Cortex of kidney (tissue), 1 donor: ENCODE data around the gene SDSL.

ENCODE experiments used
- DNase-seq: peaks from one replicate; lab custom pipeline; 2025; lab: John Stamatoyannopoulos, UW

The SDSL gene

DNA sequence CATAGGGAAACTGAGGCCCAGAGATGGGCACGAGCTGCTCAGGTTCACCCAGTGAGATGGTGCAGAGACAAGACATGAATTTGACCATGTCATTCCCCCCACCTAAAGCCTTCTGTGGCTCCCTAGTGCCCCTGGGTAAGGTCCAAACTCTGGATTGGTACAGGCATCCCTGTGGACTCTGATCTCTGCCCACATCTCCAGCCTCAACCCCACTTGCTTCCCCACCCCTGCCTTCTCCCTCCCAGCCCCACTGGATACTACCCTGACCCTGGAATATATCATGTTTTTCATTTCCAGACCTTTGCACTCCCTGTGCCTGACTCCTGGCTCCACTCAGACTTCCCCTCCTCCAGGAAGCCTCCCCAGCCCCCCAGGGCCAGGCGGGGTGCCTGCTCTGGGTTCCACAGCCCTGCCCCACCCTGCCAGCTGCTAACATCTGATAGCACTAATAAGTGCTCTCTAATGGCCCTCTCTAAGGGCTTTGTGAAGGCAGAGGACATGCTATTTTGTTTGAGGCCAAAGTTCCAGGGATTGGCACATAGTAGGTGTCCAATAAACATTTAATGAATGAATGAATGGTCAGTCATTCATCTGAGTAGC lies 1.1 kb upstream of the SDSL start:
- no peak for DNase-seq

DNA sequence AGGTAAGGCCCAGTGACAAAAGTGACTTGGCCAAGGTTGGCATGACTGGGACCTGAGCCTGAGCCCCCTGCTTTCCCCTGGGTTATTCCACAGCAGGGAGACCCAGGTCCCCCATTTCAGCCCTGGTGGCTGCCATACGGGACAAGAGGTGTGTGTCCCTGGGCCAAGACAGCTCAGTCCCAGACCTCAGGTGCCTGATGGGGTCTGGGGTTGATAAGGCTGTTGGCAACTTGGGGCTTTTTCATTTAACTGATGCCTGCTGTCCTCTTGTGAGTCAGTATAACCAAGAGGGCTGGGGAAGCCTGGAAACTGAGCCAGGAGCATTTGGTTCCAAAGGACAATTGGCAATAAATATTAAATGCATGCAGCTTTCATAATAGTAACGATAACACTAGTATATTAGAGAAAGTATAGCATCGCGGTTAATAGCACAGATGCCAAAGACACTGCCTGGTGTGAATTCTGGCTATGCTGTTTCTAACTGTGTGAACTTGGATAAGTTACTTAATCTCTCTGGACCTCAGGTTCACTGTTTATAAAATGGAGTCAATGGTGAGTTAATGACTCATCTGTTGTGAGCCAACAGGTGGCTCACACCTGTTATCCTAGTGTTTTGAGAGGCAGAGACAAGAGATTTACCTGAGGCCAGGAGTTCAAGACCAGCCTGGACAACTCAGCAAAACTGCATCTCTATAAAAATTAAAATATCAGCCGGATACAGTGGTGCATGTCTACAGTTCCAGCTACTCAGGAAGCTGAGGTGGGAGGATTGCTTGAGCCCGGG lies 898 bp downstream of the SDSL start:
- DNase-seq, result no peak

DNA sequence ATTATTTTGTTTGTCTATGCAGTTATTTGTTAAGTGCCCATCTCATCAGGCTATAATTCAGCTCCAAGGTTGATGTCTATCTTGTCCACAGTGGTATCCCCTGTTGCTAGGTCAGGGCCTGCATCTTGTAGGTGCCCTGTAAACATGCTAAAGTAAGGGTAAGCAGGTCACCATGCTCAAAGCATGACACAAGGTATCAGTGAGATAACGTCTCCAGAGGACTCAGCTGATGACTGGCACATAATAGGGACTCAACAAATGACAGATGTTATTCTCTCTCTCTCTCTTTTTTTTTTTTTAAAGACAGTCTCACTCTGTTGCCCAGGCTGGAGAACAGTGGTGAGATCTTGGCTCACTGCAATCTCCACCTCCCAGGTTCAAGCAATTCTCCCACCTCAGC lies 2.3 kb downstream of the SDSL start:
- DNase-seq, result no peak

DNA sequence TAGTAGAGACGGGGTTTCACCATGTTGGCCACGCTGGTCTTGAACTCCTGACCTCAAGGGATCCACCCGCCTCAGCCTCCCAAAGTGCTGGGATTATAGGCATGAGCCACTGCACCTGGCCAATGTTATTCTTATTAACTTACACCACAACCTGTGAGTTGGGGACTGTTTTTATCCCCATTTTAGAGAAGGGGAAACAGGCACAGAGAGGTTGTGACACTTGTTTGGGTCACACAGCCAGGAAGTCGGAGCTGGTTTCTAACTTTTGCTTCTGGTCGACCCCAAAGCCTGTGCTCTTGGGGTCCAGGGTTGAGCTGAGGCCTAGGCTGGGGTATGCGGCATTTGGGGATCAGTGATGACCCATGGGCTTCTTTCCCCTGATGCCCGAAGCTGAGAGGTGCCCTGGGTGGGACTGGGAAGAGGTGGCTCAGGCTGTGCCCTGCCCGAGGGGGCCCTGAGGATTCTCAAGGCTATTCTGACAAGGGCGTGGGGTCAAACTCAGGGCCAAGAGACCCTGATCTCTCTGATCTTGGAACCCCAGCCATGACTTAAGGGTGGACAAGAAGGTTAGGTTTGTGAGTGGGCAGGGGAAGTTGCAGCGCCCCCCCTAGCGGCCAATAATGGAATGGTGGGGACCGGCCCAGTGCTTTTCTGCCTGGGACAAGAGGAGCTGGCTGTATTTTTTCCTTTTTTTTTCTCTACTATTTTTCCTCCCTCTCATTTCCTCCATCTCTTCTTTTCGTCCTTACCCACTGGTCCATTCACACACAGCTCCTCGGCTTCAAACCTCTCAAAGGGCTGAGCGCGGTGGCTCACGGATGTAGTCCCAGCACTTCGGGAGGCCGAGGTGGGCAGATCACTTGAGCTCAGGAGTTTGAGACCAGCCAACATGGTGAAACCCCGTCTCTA lies 3.0 kb downstream of the SDSL start:
- DNase-seq, result no peak

DNA sequence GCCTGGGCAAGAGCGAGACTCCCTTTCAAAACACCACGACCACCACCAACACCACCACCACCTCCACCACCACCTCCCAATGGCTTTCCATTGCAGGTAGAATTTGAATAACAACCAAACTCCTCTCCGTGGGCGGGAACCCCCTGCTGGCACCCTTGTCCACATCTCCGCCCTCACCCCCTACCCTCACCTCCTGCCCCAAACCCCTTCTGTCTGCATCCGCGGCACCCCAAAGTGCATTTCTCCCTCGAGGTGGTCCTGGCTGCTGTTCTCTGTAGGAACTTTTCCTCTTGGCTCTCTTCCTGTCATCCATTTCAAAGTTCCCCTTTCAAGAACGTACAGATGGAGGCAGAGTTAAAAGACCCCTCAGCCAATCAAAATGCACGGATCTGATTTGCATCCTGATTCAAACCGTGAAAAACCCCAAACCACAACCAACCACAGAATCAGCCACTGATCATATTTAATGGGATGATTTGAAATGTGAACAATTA lies 3.8 kb downstream of the SDSL start:
- DNase-seq, result no peak

DNA sequence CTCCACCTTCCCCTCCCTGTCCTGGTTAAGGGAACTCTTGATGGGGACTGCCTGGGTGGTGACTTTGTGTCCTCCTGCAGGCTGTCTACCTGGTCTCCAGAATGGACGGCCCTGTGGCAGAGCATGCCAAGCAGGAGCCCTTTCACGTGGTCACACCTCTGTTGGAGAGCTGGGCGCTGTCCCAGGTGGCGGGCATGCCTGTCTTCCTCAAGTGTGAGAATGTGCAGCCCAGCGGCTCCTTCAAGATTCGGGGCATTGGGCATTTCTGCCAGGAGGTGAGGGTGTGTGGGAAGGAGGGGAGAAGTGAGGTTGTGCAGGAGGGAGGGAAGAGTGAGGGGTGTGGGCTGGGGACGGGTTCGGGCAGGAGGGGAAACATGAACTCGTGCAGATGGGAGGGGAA lies 5.7 kb downstream of the SDSL start:
- DNase-seq, result no peak

DNA sequence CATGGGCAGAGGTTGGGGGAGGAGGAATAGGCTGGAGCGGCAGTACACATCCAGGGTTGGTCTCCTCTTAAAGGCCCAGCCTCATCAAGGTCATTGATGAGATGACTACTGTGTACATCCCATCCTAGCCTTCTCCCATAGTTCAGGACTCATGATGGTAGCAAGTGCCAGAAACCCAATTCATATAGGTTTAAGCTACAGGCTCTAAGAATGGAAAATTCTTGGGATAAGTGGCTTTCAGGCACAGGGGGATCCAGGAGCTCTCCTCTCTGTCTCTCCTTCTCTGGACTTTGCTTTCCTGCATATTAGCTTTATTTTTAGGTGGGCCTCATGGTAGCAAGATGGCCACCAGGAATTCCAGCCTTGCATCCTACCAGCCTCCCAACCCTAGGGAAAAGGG lies 6.3 kb downstream of the SDSL start:
- no peak for DNase-seq

DNA sequence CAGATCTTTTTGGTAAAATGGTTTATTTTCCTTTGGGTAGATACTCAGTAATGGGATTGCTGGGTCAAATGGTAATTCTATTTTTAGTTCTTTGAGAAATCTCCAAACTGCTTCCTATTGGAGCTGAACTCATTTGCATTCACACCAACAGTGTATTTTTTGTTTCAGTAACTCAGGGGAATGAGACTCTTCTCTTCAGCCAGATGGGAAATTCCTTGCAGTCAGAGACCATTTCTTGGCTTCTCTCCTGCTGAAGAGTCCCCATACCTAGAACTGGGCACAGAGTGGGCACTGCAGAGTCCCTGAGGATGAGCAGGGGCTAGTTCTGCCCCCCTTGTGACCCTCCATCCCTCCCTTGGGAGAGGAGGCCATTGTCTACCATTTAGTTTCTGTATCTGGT lies 10.8 kb downstream of the SDSL start:
- DNase-seq, result no peak

DNA sequence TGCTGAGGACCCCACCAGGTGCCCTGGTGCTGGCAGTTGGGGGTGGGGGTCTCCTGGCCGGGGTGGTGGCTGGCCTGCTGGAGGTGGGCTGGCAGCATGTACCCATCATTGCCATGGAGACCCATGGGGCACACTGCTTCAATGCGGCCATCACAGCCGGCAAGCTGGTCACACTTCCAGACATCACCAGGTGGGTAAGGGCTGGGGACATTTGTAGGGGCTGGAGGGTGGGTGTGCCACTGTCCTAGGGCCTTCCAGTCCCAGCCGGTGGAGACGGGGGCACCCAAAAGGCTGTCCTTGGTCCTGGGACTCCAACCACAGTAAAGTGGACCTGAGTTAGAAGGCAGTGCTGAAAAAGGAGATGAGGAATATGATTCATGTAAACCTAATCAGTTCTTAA lies 13.2 kb downstream of the SDSL start:
- no peak for DNase-seq

DNA sequence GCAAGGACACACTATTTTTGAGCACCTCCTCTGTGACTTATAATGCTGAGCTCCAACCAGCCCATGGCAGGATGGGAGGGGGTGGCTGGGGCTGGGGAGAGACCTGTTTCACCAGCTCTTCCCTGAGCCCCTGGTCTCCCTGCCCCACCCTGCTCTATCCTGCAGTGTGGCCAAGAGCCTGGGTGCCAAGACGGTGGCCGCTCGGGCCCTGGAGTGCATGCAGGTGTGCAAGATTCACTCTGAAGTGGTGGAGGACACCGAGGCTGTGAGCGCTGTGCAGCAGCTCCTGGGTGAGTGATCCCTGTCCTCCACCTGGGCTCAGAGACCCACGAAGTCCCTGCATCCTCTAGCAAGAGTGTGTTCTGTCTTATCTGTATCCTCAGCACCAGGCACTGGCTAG lies 14.4 kb downstream of the SDSL start:
- DNase-seq, result no peak

DNA sequence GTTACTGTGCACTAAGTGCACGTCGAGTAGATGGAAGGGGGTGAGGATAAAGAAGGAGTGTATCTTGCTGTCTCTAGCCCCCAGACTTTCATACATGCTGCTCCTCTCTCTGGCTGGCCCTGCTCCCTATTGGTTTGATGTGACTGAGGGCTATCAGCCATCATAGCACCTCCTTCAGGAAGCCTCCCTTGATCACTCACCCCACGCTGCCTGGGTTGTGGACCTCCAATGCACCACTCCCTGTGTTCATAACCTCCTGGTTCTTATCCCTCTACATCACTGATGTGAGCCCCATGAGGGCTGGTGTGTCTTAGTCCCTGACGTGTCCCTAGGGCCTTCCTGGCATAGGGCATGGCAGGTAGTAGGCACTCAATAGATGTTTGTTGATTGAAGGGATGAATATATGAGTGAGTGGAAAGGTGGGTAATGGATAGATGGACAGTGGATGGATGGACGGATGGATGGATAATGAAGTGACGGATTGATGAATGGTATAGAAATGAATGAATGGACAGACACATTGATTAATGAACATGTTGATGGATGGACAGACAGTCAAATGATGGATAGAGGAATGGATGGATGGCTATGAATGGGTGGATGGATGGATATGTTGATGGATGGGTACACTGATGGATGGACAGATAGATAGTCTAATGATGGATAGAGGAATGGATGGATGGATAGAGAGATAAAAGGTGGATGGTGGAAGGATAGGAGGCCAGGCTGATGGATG lies 15.0 kb downstream of the SDSL start:
- no peak for DNase-seq

DNA sequence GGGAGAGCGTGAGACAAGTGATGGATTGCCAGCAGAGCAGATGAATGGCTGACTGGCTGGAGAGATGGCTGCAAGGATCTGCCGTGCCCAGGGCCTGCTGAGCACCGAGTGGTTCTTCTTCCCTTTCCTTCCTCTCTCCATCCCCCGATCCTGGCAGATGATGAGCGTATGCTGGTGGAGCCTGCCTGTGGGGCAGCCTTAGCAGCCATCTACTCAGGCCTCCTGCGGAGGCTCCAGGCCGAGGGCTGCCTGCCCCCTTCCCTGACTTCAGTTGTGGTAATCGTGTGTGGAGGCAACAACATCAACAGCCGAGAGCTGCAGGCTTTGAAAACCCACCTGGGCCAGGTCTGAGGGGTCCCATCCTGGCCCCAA lies 15.5 kb downstream of the SDSL start:
- DNase-seq, result no peak

DNA sequence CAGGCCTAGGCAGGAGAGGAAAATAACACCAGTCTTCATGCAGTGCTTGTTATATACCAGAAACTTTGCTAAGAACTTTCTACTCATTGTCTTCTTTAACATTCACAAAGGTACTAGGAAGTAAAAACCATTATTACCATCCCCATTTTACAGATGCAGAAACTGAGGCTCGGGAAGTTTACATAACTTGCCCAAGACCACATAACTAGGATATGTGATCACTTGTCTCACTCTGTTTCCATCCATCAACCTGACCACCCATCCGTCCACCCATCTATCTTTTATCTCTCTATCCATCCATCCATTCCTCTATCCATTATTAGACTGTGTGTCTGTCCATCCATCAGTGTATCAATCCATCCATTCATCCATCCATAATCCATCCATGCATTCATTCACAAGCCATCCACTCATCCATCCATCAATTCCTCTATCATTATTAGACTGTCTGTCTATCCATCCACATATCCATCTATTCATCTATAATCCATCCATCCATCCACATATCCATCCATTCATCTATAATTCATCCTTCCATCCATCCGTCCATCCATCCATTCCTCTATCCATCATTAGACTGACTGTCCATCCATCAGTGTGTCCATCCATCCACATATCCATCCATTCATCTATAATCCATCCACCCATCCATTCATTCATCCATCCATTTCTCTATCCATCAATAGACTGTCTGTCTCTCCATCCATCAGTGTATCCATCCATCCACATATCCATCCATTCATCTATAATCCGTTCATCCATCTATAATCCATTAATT lies 16.5 kb downstream of the SDSL start:
- DNase-seq, result no peak

DNA sequence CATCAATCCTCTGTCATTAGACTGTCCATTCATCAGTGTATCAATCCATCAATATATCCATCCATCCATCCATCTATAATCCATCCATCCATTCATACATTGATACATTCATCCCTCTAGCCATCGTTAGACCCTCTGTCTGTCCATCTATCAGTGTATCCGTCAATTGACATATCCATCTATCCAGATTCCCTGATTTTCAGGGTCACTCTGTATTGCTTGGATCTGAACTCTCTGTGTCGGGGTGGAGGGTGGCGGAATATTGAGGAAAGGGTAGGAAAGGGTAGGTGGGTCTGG lies 17.1 kb downstream of the SDSL start:
- DNase-seq, result no peak

DNA sequence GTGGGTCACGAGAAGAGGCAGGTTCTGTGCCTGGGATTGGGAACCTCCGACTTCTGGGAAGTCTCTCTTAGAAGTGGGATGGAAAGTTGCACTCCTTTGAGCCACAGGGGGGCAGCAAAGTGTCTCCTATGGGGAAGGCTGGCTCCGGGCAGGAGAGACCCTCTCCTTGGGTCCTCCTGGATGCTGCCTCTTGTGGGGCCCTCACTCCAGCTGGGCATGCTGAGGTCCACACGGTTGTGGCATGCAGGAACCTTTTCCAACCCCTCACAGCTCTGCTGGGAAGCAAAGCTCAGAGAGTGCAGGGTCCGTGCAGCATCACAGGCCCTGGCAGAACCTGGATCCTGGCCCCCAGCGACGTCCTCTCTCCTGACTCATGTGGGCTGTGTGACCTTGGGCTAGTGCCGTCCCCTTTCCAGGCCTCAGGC lies 17.4 kb downstream of the SDSL start:
- DNase-seq, result no peak

DNA sequence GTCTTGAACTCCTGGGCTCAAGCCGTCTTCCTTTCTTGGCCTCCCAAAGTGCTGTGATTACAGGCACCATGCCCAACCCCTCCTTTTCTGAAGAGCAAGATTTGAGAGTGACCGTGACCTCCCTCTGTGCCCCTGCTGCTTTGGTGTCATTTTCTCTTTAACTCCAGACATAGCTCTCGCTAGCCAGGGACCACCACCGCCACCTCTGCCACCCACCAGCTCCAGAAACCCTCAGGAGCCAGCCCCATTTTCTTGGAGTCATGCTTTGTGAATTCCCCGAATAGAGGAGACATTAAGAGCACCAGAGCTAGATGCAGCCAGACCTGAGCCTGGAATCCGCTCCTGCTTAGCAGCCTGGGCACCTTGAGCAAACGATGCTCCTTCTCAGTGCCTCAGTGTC lies 18.2 kb downstream of the SDSL start:
- DNase-seq, result no peak

DNA sequence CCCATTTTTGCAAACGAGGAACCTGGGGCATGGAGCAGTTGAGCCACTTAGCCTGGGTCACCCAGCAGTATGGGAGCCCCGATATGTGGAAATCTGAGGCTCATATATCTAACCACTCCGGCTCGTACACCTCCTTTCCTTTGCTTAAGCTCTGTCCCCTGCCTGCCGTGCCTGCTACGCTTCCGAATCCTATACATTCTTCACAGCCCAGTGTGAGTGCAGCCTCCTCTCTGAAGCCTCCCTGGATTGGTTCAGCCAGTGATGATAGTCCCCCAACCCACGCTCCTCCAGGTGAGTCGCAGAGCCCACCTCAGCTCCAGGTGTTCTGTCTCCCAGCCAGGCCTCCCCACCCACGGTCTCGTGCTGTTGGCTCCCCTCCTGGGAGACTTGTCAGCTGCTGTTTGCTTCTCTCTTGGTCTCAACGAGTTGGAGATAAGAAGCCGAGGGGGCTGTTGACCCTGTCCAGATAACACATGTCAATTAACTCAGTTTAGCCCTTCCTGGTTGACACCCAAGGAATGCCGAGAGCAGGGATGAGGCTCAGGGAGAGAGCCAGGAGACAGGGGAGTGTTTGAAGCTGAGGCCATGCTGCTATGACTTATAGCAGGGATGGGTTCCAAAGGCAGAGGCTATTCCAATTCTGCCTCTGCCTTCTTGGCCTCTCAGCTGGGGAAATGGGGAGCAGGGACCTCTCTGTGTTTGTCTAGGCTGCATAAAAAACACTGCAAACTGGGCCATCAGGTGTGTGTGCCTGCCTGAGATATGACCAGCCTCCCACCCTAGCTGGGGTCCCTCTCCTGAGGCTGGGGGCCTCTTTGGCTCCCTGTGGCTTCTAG lies 19.0 kb downstream of the SDSL start:
- DNase-seq, result no peak

DNA sequence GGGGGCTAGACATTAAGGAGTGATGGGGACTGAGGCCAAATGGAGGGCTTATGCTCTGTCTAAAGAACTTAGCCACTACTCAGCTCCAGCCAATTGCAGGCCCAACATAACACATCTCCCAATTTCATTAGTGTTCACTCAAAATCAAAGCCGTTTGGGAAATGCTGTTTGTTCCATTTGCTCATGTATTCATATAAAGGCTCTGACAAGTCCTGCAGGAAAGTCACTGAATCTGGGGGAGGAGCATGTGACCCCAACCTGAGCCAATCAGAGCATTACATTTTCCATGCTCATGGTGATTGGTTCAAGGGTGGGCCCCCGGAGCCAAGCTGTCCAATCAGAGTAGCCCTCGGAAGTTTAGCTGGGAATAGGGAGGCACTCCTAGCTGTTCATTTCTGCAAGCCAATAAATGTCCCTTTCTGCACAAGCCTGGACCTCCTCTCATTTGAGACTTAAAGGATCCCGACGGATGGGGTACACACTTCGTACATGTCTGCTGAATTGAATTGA lies 20.9 kb downstream of the SDSL start:
- DNase-seq, result no peak

DNA sequence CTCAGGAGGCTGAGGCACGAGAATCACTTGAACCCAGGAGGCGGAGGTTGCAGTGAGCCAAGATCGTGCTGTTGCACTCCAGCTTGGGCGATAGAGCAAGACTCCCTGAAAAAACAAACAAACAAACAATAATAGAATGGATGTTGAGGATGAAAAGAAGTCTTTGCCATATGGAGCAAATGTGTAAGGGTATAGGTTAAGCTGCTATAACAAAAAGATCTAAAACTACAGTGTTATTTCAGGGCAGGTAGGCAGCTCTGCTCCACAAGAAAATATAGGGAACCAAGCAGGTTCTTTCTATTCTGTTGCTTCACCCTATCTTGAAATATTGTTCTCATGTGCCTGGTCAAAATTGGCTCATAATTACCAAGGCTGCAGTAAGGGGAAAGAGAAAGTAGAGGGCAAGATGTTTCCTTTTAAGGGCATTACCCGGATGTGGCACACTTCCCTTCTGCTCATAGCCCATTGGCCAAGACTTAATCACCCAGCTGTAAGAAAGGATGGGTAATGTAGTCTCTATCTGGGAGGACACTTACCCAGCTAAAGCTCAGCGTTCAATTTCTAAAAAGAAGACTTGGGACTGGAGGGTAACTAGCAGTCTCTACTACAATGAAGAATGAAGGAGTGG lies 23.5 kb downstream of the SDSL start:
- DNase-seq, result no peak

DNA sequence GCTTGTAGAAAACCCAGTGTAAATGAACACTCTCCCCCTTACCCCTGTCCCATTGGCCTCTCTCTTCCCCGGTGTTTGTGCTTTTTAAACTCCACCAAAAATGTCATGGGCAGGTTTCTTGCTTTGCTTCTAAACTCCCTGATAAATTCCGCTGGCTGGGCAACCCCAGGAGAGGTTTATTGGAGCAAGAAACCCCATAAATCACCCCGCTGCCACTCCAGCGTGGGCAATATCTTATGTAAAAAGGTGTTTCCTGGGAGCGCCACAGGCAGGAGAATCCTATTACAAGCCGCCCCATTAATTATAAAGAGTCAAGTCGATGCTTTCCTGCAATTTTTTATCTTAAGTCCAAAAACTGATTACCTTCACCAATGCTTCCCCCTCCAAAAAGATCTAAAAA lies 26.7 kb downstream of the SDSL start:
- DNase-seq, result no peak
